Sigmoid colon (tissue), 7 donors: ENCODE data around the gene PDE4DIP. TPM values are rescaled to one million over a fixed set of nuclear protein-coding genes. Genes with fewer than 3 reads are reported as not detected.
"Not testable (repeated sequence)": the region's sequence is repeated elsewhere in the genome, so short reads cannot be mapped to it uniquely, and the experiment has no call there.

Source experiments
- DNase-seq: peaks from one replicate; pipeline ENCODE4 v3.0.0-alpha.2; 2019
- H3K27ac ChIP-seq, 4 donors: fragments of 200-600 bp; sonication (generic); one replicate each; pipeline ENCODE4 v1.5.1; 2016 to 2019; ENCODE audit warnings: mild to moderate bottlenecking in 1 of 4
- H3K27me3 ChIP-seq, 3 donors: fragments of 200-600 bp; sonication (generic); one replicate each; pipeline ENCODE4 v1.5.1; 2019; ENCODE audit warnings: mild to moderate bottlenecking in 1 of 3
- H3K36me3 ChIP-seq, 4 donors: fragments of 200-600 bp; sonication (generic); one replicate each; pipeline ENCODE4 v1.5.1; 2016 to 2019
- H3K4me1 ChIP-seq, 4 donors: fragments of 200-600 bp; sonication (generic); one replicate each; pipeline ENCODE4 v1.5.1; 2017 to 2019
- H3K4me3 ChIP-seq, 4 donors: fragments of 200-600 bp; sonication (generic); one replicate each; pipeline ENCODE4 v1.5.1; 2017 to 2019; ENCODE audit warnings: mild to moderate bottlenecking in 2 of 4, moderate library complexity in 1 of 4
- H3K9me3 ChIP-seq, 4 donors: fragments of 200-600 bp in 3 of 4; sonication (generic) in 3 of 4; one replicate each; pipeline versions ENCODE4 v1.5.1 to v1.6.1; 2013 to 2019
- WGBS, 2 donors: extraction: QIAGEN DNeasy Blood & Tissue Kit; methylation state at CpG; one replicate each; pipeline ENCODE4 v1.1.7; 2013; 5-methylcytosine and 5-hydroxymethylcytosine counted together
- intact Hi-C: fragments of 100-400 bp; cut with DNase I; formaldehyde crosslinking; loops from one replicate; pipeline ENCODE4 v1.15.1; 2023
- polyA plus RNA-seq, 3 donors: library from polyadenylated mRNA; stranded (reverse); fragments of 200-250 nt; gene quantifications; one replicate each; pipeline ENCODE4 v1.2.3, GENCODE V29; 2013
- total RNA-seq, 4 donors: library from RNA; depleted of rRNA; stranded (reverse); fragments of >200 nt; gene quantifications; one replicate each; pipeline ENCODE4 v1.1.0, GENCODE V29; 2016
- donor health status: healthy with polysubstance abuse.
- donor health status: Bipolar disorder and iron deficiency.
- donor health status: healthy.

PDE4DIP gene
- total and polyA plus RNA-seq, 7 donors = 16.8 to 59.5 (median 29.0) TPM

GRCh38 chr1:148911303-148911928, 67.2 kb downstream of the PDE4DIP start:
- H3K27ac ChIP-seq, H3K4me3 ChIP-seq, DNase-seq, H3K9me3 ChIP-seq, H3K36me3 ChIP-seq, H3K27me3 ChIP-seq, H3K4me1 ChIP-seq, intact Hi-C loops: not testable (repeated sequence)
- no CpG with 5 or more reads among the region's 5 CpGs for WGBS, 2 donors

- H3K4me1 ChIP-seq, H3K27ac ChIP-seq, H3K9me3 ChIP-seq, DNase-seq, H3K4me3 ChIP-seq, H3K27me3 ChIP-seq, intact Hi-C loops, H3K36me3 ChIP-seq: not testable (repeated sequence)
- WGBS, 2 donors = no CpG with 5 or more reads among the region's 2 CpGs
Observed at GRCh38 chr1:148916222-148916621, 72.0 kb downstream of the PDE4DIP start.

- H3K27me3 ChIP-seq, intact Hi-C loops, H3K4me1 ChIP-seq, H3K36me3 ChIP-seq, H3K4me3 ChIP-seq, H3K9me3 ChIP-seq: not testable (repeated sequence)
- 28 to 33% methylated on average over 2 of the region's 4 CpGs for WGBS, 2 donors
- peak; percentile 54 for DNase-seq
- H3K27ac ChIP-seq = peak overlapping the region in 1 of 4 donors; percentile 55
Observed at GRCh38 chr1:148916695-148917348, 72.6 kb downstream of the PDE4DIP start.

GRCh38 chr1:148918836-148919447, 74.7 kb downstream of the PDE4DIP start:
- 62 to 85% methylated on average over 2 of the region's 3 CpGs for WGBS, 2 donors
- H3K9me3 ChIP-seq, H3K4me3 ChIP-seq, intact Hi-C loops, H3K4me1 ChIP-seq, H3K27ac ChIP-seq, H3K36me3 ChIP-seq, H3K27me3 ChIP-seq, DNase-seq: not testable (repeated sequence)

- H3K4me1 ChIP-seq, H3K27me3 ChIP-seq, DNase-seq, H3K9me3 ChIP-seq, H3K36me3 ChIP-seq, intact Hi-C loops, H3K27ac ChIP-seq, H3K4me3 ChIP-seq: not testable (repeated sequence)
- no CpG with 5 or more reads among the region's 1 CpG for WGBS, 2 donors
Observed at GRCh38 chr1:148921047-148921446, 76.8 kb downstream of the PDE4DIP start.

- H3K9me3 ChIP-seq, H3K27me3 ChIP-seq, H3K4me3 ChIP-seq, H3K36me3 ChIP-seq, H3K27ac ChIP-seq, intact Hi-C loops, H3K4me1 ChIP-seq, DNase-seq: not testable (repeated sequence)
- WGBS, 2 donors = 85 to 93% methylated on average over 1 of the region's 3 CpGs
Observed at GRCh38 chr1:148923798-148924197, 79.6 kb downstream of the PDE4DIP start.

- H3K4me1 ChIP-seq, DNase-seq, H3K27me3 ChIP-seq, H3K27ac ChIP-seq, H3K36me3 ChIP-seq, intact Hi-C loops, H3K4me3 ChIP-seq, H3K9me3 ChIP-seq: not testable (repeated sequence)
- no CpG with 5 or more reads among the region's 1 CpG for WGBS, 2 donors
Observed at GRCh38 chr1:148927645-148928044, 83.4 kb downstream of the PDE4DIP start.

GRCh38 chr1:148929253-148929652, 85.0 kb downstream of the PDE4DIP start:
- H3K36me3 ChIP-seq, H3K4me1 ChIP-seq, DNase-seq, H3K27me3 ChIP-seq, H3K9me3 ChIP-seq, H3K4me3 ChIP-seq, H3K27ac ChIP-seq, intact Hi-C loops: not testable (repeated sequence)

DNA sequence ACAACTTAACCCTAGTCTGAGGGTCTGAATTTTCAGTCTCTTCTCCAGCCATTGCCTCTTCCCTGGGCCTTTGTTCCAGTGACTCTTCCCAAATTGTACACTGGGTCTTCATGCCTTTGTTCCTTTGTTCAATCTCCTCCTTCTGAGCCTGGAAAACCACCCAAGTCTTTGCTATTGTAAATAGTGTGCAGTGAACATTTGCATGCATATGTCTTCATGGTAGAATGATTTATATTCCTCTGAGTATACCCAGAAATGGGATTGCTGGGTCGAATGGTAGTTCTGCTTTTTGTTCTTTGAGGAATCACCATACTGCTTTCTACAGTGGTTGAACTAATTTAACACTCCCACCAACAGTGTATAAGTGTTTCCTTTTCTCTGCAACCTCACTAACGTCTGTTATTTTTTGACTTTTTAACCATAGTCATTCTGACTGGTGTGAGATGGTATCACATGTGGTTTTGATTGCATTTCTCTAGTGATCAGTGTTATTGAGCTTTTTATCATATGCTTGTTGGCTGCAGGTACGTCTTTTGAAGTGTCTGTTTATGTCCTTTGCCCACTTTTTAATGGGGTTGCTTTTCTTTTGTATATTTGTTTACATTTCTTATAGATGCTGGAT, 91.3 kb downstream of the PDE4DIP start:
- H3K36me3 ChIP-seq, H3K27ac ChIP-seq, H3K4me3 ChIP-seq, DNase-seq, H3K9me3 ChIP-seq, H3K4me1 ChIP-seq, H3K27me3 ChIP-seq, intact Hi-C loops: not testable (repeated sequence)
- WGBS, 2 donors = no CpG with 5 or more reads among the region's 3 CpGs

GRCh38 chr1:148942906-148943305, 98.7 kb downstream of the PDE4DIP start:
- intact Hi-C loops, H3K27ac ChIP-seq, H3K36me3 ChIP-seq, H3K4me3 ChIP-seq, H3K9me3 ChIP-seq, H3K27me3 ChIP-seq, DNase-seq, H3K4me1 ChIP-seq: not testable (repeated sequence)
- WGBS, 2 donors = no CpG with 5 or more reads among the region's 3 CpGs

DNA sequence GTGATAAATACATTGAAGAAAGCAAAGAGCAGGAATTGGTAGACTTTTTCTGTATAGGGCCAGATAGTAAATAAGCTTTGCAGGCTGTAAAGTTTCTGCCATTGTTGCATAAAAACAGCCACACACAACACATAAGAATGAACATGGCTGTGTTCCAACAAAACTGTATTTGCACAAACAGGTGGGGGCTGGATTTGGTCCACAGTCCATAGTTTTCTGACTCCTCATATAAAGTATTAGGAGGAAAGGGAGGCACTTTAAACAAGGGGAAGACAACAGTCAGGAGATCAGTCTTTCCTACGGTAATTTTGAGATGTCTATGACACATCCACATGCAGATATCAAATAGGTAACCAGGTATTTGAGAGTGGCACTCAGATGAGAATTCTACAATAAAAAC, 100.9 kb downstream of the PDE4DIP start:
- DNase-seq, intact Hi-C loops, H3K4me1 ChIP-seq, H3K36me3 ChIP-seq, H3K27ac ChIP-seq, H3K9me3 ChIP-seq, H3K27me3 ChIP-seq, H3K4me3 ChIP-seq: not testable (repeated sequence)
- no CpG with 5 or more reads among the region's 1 CpG for WGBS, 2 donors

- H3K4me1 ChIP-seq, H3K36me3 ChIP-seq, H3K9me3 ChIP-seq, H3K27me3 ChIP-seq, DNase-seq, intact Hi-C loops, H3K27ac ChIP-seq, H3K4me3 ChIP-seq: not testable (repeated sequence)
- 56 to 82% methylated on average over 4 of the region's 4 CpGs for WGBS, 2 donors
Observed at GRCh38 chr1:148948768-148949167, 104.5 kb downstream of the PDE4DIP start.
